ENCODE results near the gene ZNF362.
"Not testable (repeated sequence)": the region's sequence is repeated elsewhere in the genome, so short reads cannot be mapped to it uniquely, and the experiment has no call there.

GRCh38 chr1:33309351-33309750 is 53.1 kb downstream of the ZNF362 start:
- not testable (repeated sequence) for TF ChIP-seq CTCF (IDR thresholded peaks at IDR 0.05; ENCODE audit: borderline replicate concordance, extremely low read depth, low read length, poor library complexity, severe bottlenecking); EZH2 (IDR thresholded peaks at IDR 0.05; ENCODE audit: borderline replicate concordance, low read depth, low read length, severe bottlenecking)

Data from DND-41 (cell line).